Astrocyte (in vitro differentiated cells and primary cell): ENCODE measurements around the gene MRPS2.
"Not testable (repeated sequence)": the region's sequence is repeated elsewhere in the genome, so short reads cannot be mapped to it uniquely, and the experiment has no call there.

Experiments
- CTCF ChIP-seq: IDR thresholded peaks from 2 replicates; pipeline ENCODE4 v1.5.1; 2011; ENCODE audit warnings: low read depth, mild to moderate bottlenecking, inconsistent platforms, low read length, moderate library complexity; ENCODE audit not compliant: insufficient read depth
- EZH2 ChIP-seq: IDR thresholded peaks from 2 replicates; pipeline ENCODE4 v1.6.1; 2012; ENCODE audit warnings: mild to moderate bottlenecking, low read length, inconsistent platforms; ENCODE audit not compliant: insufficient read depth

- TF ChIP-seq CTCF, EZH2: not testable (repeated sequence)
Observed at GRCh38 chr9:135513906-135514305, 13.4 kb downstream of the MRPS2 start.
